ENCODE measurements around the gene ODAD3. TPM values are rescaled to one million over a fixed set of nuclear protein-coding genes. Genes with fewer than 3 reads are reported as not detected.
A peak's percentile ranks its signal among the peaks of the same experiment; 100 is the strongest.

Gene ODAD3
- total and polyA plus RNA-seq, 2 of the 13 experiments (the other 11 are each of a cell fraction or from before 2014, with no cell fraction given), result 0.04 to 0.08 TPM

DNA sequence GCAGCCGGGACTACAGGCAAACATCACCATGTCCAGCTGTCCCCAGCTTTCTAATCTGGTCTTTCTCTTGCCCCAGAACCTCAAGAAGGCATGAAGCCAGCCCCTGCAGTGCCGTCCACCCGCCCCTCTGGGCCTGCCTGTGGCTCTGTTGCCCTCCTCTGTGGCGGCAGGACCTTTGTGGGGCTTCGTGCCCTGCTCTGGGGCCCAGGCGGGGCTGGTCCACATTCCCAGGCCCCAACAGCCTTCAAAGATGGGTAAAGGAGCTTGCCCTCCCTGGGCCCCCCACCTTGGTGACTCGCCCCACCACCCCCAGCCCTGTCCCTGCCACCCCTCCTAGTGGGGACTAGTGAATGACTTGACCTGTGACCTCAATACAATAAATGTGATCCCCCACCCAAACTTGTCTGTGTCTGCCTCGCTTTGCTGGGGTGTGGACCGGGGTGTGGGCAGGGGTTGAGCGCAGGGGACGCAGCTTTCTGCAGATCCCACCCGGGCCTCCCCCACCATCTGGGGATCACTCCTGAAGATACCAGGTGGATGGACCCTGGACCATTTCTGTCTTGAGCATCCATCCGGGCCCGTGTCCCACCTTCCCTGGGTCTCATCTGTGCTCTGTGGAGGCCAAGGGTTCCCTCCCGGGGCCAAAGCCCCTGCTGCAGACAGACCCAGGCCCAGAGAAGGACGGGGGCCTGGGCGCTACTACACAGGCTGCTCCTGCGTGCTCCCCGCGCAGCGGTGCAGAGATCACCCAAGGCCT lies 15.8 kb upstream of the ODAD3 start:
- H3K27me3 ChIP-seq (ENCODE audit: control insufficient read depth in 1 of 2, insufficient read depth in 2 of 2, low read length in 2 of 2), result peaks cover 0 to 2% of the 10 kb centered on the region in 2 experiments; a peak in 1 of 5 replicates
- WGBS (ENCODE audit: low lambda C conversion rate), result 96% methylated on average over 15 of the region's 21 CpGs
- FAIRE-seq (no peak), ATAC-seq (no peak), DNase-seq (ENCODE audit: low spot score) (no peak)
- H3K4me3 ChIP-seq (replicated peaks in 1 of 3; ENCODE audit: insufficient read depth in 1 of 3, low read depth in 2 of 3, low read length in 3 of 3), result no peak overlapping the region
- intact Hi-C loops (cut with micrococcal nuclease; ENCODE audit: unreplicated experiment), result no loop called here
- H3K36me3 ChIP-seq (replicated peaks in 1 of 2; ENCODE audit: control insufficient read depth in 1 of 2, insufficient read depth in 2 of 2, low read length in 2 of 2), result peaks cover 12 to 24% of the 10 kb centered on the region in 2 experiments; a peak in 3 of 5 replicates
- ChIA-PET CTCF (ENCODE audit: low intra/inter-chr PET ratio, low total read pairs) (no interaction called here), POLR2A (interaction anchor here (1.3 kb wide), 1 partner anchor 10 kb away, joined by 4 read pairs; no protein-coding TSS in a partner anchor)
- no peaks in the 10 kb centered on the region for H3K9me3 ChIP-seq (ENCODE audit: low read length)
- no peak overlapping the region for H3K9ac ChIP-seq (ENCODE audit: insufficient read depth, low read depth, low read length)
- no peak overlapping the region for H2AFZ ChIP-seq (ENCODE audit: low read length)
- in situ Hi-C loops (cut with HindIII; ENCODE audit: extremely low pct_ligation_motif_present, low pct_unique_long_range_greater_than_20kb), result loop anchor here (10.0 kb wide), 1 partner anchor 166 kb away; no protein-coding TSS in a partner anchor
- TF ChIP-seq ZNF746 (CRISPR knock-in tag; IDR thresholded peaks at IDR 0.05) (no peak), MAFG (CRISPR knock-in tag; IDR thresholded peaks at IDR 0.05) (no peak), AGO2 (optimal IDR thresholded peaks at IDR 0.05; ENCODE audit: low read depth, low read length) (peak; percentile 78), KLF15 (CRISPR knock-in tag; IDR thresholded peaks at IDR 0.05; ENCODE audit: borderline replicate concordance) (no peak), MTA1 (CRISPR knock-in tag; IDR thresholded peaks at IDR 0.05; ENCODE audit: borderline replicate concordance) (no peak), SIX1 (CRISPR knock-in tag; IDR thresholded peaks at IDR 0.05; ENCODE audit: borderline replicate concordance) (no peak), POLR2G (IDR thresholded peaks at IDR 0.05; ENCODE audit: low read depth, low read length) (0 out of 2 replicates have a peak, but pooled peaks have one; percentile 19), ZSCAN31 (CRISPR knock-in tag; IDR thresholded peaks at IDR 0.05; ENCODE audit: low read depth) (no peak), ZNF644 (CRISPR knock-in tag; IDR thresholded peaks at IDR 0.05; ENCODE audit: low read depth) (no peak), ZNF749 (CRISPR knock-in tag; IDR thresholded peaks at IDR 0.05; ENCODE audit: borderline replicate concordance) (no peak), PAX8 (CRISPR knock-in tag; IDR thresholded peaks at IDR 0.05; ENCODE audit: borderline replicate concordance) (no peak)
- TF ChIP-seq, protein P1, sequence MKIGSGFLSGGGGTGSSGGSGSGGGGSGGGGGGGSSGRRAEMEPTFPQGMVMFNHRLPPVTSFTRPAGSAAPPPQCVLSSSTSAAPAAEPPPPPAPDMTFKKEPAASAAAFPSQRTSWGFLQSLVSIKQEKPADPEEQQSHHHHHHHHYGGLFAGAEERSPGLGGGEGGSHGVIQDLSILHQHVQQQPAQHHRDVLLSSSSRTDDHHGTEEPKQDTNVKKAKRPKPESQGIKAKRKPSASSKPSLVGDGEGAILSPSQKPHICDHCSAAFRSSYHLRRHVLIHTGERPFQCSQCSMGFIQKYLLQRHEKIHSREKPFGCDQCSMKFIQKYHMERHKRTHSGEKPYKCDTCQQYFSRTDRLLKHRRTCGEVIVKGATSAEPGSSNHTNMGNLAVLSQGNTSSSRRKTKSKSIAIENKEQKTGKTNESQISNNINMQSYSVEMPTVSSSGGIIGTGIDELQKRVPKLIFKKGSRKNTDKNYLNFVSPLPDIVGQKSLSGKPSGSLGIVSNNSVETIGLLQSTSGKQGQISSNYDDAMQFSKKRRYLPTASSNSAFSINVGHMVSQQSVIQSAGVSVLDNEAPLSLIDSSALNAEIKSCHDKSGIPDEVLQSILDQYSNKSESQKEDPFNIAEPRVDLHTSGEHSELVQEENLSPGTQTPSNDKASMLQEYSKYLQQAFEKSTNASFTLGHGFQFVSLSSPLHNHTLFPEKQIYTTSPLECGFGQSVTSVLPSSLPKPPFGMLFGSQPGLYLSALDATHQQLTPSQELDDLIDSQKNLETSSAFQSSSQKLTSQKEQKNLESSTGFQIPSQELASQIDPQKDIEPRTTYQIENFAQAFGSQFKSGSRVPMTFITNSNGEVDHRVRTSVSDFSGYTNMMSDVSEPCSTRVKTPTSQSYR (CRISPR knock-in tag; IDR thresholded peaks at IDR 0.05; ENCODE audit: borderline replicate concordance), result no peak
- peaks cover 6% of the 10 kb centered on the region; the same call in 1 of the 2 replicates for H4K20me1 ChIP-seq (ENCODE audit: insufficient read depth, low read length)
- no peak overlapping the region for H3K27ac ChIP-seq (ENCODE audit: extremely low read length, insufficient read depth, low read length)
- no peak overlapping the region for H3K4me2 ChIP-seq (ENCODE audit: low read depth, low read length)
- H3K79me2 ChIP-seq (ENCODE audit: insufficient read depth, low read length), result no peaks in the 10 kb centered on the region
- BruUV-seq (replicated peaks), result no TSS peak
- peaks cover 18% of the 10 kb centered on the region for H3K4me1 ChIP-seq (ENCODE audit: insufficient read depth, low read length)
